NCI-H748 treated with DMSO at 0.1 percent for 48 hours (cell line): Measurements from ENCODE around the gene FPR2.
"Not testable (repeated sequence)": the region's sequence is repeated elsewhere in the genome, so short reads cannot be mapped to it uniquely, and the experiment has no call there.

Experiments
- DNase-seq: peaks from one replicate; lab custom pipeline; 2025; lab: John Stamatoyannopoulos, UW

Gene FPR2

DNA sequence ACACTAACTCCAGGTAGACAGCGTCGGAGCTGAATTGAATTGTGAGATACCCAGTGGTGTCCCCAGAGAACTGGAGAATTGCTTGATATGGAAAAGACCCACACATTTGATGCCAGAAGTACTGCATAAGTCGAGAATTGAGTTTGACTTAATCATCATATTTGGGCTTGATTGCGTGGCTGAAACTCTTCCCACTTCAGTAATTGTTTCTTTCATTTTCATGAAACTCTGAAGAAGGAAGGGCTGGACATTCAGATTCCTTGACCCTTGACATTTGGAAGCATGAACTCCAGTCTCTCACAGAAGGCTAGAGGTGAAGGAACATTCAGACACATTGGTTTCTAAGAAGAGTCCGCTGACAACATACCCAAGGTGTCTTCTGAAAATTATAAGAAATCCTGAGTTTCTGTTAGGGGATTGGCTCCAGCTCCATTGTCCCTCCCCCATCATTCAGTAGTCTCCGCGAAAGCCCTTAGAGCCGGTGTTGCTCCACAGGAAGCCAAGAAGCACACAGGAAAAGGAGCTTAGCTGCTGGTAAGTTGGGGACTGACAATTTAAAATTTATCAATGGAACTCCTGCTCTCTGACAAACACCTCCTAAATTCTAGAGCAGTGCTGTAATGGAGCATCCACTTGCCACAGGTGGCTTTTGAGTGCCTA lies at the start of gene FPR2:
FPR2 (plus strand) TSS at position 484 of the 660 bp plus-strand sequence. CDS start 7,479 bp downstream, outside the sequence.
- DNase-seq, result no peak

GRCh38 chr19:51711702-51712101 lies 49.3 kb upstream of the FPR2 start:
- DNase-seq, result no peak

DNA sequence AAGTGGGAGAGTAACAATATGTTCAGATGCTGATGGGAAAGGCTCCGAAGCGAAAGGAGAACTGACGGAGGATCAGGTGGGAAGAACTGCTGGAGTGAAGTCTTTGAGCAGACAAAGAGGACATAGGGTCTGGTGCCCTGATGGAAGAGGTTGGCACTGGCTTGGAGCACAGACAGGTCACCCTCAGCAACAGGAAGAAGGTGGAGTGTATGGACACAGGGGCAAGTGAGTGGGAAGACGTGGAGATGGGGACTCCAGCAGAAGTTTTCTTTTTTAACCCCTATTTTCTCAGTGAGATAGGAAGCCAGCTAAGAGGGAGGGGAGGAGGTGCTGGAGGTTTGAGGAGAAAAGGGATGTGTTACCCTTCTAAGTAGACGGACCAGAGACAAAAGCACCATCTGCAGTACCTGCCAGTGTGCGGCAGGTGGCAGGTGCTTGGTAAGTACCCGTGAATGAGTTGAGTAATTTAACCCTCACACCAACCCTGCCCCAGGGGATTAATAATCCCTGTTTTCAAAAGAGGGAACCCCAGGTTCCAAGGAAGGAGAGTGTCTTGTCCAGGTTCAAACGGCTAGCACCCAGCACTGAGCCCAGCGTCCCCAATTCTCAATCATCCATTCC lies 48.4 kb upstream of the FPR2 start:
- DNase-seq, result no peak

GRCh38 chr19:51713319-51714285 lies 47.4 kb upstream of the FPR2 start:
- no peak for DNase-seq

DNA sequence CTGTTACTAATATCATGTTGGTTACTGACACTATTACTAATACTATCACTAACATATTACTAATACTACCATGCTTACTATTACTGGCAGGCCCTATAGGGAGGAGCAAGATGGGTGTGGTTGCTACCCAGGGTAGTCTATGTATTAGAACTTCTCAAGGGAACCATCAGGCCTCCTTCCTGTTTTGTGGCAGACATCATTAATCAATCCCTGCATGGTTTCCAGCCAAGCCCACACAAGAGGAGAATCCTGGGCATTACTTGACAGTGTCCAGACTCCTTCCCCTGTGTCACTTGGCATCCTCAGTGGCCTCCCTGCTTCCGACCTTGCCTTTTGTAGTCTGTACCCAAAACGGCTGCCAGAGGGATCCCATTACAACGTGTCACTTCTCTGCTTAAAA lies 46.1 kb upstream of the FPR2 start:
- no peak for DNase-seq

- no peak for DNase-seq
These were observed 45.1 kb upstream of the FPR2 start for GRCh38 chr19:51715850-51716249.

DNA sequence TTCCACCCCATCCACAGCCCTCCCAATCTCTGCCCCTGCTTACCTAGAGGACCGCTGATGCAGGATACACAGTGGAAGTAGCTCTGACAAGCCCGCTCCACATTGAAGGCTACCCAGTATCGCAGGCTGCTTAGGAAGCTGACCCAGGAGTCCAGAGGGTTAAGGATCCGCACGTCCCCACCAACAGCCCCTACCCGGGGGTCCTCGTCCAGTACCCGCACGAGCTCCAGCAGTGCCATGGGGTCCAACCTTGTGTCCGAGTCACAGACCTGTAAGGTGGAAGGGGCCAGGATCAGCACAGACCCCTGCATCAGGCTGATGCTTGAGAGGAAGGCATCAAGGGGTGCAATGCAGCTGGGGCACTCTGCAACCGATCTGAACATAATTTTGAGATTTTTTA lies 44.1 kb upstream of the FPR2 start:
- DNase-seq, result no peak

GRCh38 chr19:51719251-51719988 lies 41.6 kb upstream of the FPR2 start:
- no peak for DNase-seq

DNA sequence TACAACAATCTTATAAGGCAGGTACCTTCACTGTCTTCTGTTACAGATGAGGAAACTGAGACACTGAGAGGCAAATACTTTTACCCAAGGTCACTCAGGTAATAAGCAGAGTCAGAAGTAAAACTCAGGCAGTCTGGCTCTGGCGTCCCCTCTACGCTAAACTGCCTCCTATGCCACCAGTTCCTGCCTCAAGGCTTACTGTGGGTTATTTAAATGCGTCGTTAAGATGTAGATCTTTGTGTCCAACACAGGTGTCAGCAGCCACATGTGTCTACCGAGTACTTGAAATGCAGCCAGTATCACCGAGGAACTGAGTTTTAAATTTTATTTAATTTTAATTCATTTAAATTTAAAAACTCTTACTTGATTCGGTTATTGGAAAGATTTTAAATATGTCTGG lies 39.1 kb upstream of the FPR2 start:
- DNase-seq, result no peak

- DNase-seq, result no peak
These were observed 38.5 kb upstream of the FPR2 start for GRCh38 chr19:51722492-51722891.

GRCh38 chr19:51724543-51724942 lies 36.4 kb upstream of the FPR2 start:
- no peak for DNase-seq

DNA sequence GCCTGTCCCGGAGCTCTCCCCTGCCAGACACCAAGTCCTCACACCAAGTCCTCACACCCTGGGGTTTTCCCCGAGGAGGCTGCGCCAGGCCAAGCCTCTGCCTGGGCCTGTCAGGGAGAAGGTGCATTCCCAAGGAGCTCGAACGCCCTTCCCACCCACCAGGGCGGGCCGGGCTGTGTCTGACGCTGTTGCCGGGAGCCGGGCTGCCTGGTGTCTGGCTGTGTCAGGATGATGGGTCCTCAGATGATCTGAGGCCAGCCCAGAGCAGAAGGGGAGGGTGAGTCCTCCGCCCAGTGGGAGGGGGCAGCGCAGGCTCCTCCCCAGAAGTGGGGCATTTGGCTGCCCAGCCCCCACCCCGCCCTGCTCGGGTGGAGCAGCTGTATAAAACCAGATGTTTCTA lies 34.9 kb upstream of the FPR2 start:
- DNase-seq, result no peak

DNA sequence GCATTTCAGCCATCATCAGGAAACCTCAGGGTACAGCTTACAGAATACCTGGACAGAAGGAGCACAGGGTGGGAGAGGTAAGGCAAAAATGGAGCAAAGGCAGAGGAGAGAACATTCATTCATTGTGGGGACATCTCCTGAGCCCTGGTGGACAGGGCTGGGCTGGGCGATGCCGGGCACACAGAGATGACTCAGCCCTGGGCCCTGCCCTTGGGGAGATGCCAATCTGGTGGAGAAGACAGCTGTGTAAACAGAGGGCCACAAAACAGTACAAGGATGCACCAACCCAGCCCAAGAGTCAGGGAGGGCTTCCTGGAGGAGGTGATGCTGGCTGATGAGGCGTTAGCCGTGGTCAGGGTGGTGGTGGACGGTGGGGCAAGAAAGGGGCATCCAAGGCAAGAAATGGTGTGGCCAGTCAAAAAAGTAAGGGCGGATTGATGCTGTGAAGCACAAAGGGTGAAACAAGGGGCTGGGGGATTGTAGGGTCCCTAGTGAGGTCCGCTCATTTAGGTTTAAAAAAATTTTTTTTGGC lies 33.6 kb upstream of the FPR2 start:
- no peak for DNase-seq

DNA sequence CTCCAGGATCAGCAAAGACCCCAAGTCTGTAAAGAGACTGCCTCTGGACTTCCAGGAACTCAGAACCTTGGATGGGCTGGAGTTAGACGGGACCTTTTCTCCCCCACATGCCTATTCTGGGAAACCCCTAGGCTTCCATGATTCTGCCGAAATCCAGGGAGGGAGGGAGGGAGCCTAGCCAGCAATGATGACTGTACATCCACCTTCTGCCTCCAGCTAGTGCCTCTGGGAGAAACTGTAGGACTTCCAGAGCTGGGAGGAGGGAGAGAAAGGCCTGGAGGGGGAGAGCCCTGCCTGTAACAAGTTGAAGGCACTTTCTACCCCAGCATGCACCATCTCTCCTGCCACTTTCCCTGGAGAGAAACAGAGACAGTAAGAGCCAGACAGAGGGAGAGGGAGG lies 31.2 kb upstream of the FPR2 start:
- no peak for DNase-seq

DNA sequence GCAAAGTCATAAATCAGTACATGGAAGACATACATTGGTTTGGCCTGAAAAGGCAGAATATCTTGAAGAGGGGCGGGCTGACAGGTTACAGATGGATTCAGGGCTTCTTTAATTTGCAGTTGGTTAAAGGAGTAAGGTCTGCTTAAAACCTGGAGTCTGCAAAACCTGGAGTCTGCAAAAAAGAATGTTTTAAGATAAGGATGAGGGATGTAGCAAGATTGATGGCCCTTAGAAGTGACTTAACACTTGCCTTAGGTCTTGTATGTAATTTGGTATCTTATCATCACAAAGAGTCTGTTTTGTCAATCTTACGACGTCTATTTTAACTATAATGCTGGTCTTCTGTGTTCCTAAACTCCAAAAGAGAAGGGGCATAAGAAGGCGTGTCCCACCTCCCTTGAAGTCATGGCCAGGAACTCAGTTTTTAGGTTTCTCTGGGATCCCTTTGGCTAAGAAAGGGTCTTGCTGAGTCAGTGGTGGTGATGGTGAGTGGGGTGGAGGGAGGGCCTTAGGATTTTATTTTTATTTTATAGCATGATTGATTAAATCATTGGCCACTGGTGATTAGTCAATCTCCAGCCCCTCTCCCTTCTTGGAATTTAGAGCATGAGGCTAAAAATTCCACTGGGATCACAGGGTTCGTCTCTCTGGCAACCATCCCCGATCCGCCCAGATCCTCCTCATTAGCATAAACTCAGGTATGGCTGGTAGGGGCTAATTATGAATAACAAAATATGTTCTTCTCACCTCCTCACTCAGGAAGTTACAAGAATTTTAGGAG lies 27.0 kb upstream of the FPR2 start:
- no peak for DNase-seq

GRCh38 chr19:51735759-51736449 lies 25.1 kb upstream of the FPR2 start:
- DNase-seq, result no peak

- DNase-seq, result no peak
These were observed 23.6 kb upstream of the FPR2 start for GRCh38 chr19:51737389-51737788.

GRCh38 chr19:51737924-51738323 lies 23.1 kb upstream of the FPR2 start:
- DNase-seq, result no peak

- DNase-seq, result not testable (repeated sequence)
These were observed 22.5 kb upstream of the FPR2 start for GRCh38 chr19:51738523-51738922.

DNA sequence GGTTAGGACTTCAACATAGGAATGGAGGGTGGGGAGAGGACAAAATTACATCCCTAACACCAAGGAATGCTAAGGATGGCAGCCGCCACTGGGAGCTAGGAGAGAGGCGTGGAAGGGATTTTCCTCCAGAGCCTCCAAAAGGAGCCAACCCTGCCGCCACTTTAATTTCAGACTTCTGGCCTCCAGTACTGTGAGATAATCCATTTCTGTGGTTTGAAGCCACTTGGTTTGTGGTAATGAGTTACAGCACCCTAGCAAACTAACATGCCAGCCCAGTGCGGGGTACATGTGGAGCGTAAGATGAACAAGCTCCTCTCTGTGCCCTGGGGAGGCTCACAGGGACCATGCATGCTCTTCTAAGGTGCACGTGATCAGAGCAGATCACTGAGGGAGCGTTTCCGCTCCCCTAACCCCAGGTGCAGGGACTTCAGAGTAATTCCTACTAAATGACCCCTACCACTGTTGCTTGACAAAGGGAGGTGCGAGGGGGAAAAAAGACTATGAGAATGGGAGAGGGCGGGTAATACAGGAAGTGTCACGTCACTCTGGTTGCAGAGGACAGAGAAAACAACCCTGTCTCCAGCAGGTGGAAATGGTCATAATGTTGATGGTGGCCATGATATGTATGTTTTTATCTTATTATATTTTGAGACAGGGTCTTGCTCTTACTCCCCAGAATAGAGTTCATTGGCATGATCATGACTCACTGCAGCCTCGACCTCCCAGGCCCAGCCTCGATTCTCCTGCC lies 21.3 kb upstream of the FPR2 start:
- DNase-seq, result no peak
